ENCODE data around the gene SORL1.

SORL1 gene

GRCh38 chr11:121412711-121413415, 39.3 kb upstream of the SORL1 start:
- TF ChIP-seq MAX (IDR thresholded peaks at IDR 0.05; ENCODE audit: low read depth, low read length) (no peak), POLR2A (IDR thresholded peaks at IDR 0.05; ENCODE audit: extremely low read depth, insufficient read length) (no peak), CTCF (IDR thresholded peaks at IDR 0.05; ENCODE audit: low read depth, low read length) (no peak), MYC (IDR thresholded peaks at IDR 0.05; ENCODE audit: low read depth, low read length) (no peak)
- H3K4me3 ChIP-seq (ENCODE audit: low read depth, low read length) = no peak overlapping the region
- no peak for DNase-seq (ENCODE audit: low read depth)

GRCh38 chr11:121414141-121414913, 37.8 kb upstream of the SORL1 start:
- TF ChIP-seq MAX (IDR thresholded peaks at IDR 0.05; ENCODE audit: low read depth, low read length) = no peak
- no peak for TF ChIP-seq CTCF (IDR thresholded peaks at IDR 0.05; ENCODE audit: low read depth, low read length)
- TF ChIP-seq POLR2A (IDR thresholded peaks at IDR 0.05; ENCODE audit: extremely low read depth, insufficient read length) = no peak
- TF ChIP-seq MYC (IDR thresholded peaks at IDR 0.05; ENCODE audit: low read depth, low read length) = no peak
- H3K4me3 ChIP-seq (ENCODE audit: low read depth, low read length) = no peak overlapping the region
- peak; percentile 35 for DNase-seq (ENCODE audit: low read depth)

GRCh38 chr11:121415856-121416255, 36.3 kb upstream of the SORL1 start:
- TF ChIP-seq MYC (IDR thresholded peaks at IDR 0.05; ENCODE audit: low read depth, low read length) (no peak), MAX (IDR thresholded peaks at IDR 0.05; ENCODE audit: low read depth, low read length) (no peak), CTCF (IDR thresholded peaks at IDR 0.05; ENCODE audit: low read depth, low read length) (no peak), POLR2A (IDR thresholded peaks at IDR 0.05; ENCODE audit: extremely low read depth, insufficient read length) (no peak)
- DNase-seq (ENCODE audit: low read depth) = peak; percentile 21
- H3K4me3 ChIP-seq (ENCODE audit: low read depth, low read length) = no peak overlapping the region

GRCh38 chr11:121417055-121417551, 35.0 kb upstream of the SORL1 start:
- TF ChIP-seq MYC (IDR thresholded peaks at IDR 0.05; ENCODE audit: low read depth, low read length) = peak; percentile 90
- TF ChIP-seq CTCF (IDR thresholded peaks at IDR 0.05; ENCODE audit: low read depth, low read length) = no peak
- peak; percentile 83 for TF ChIP-seq MAX (IDR thresholded peaks at IDR 0.05; ENCODE audit: low read depth, low read length)
- TF ChIP-seq POLR2A (IDR thresholded peaks at IDR 0.05; ENCODE audit: extremely low read depth, insufficient read length) = no peak
- DNase-seq (ENCODE audit: low read depth) = peak; percentile 100
- no peak overlapping the region for H3K4me3 ChIP-seq (ENCODE audit: low read depth, low read length)

GRCh38 chr11:121417607-121418006, 34.5 kb upstream of the SORL1 start:
- no peak for DNase-seq (ENCODE audit: low read depth)
- TF ChIP-seq CTCF (IDR thresholded peaks at IDR 0.05; ENCODE audit: low read depth, low read length) (no peak), MYC (IDR thresholded peaks at IDR 0.05; ENCODE audit: low read depth, low read length) (no peak), POLR2A (IDR thresholded peaks at IDR 0.05; ENCODE audit: extremely low read depth, insufficient read length) (no peak)
- no peak overlapping the region for H3K4me3 ChIP-seq (ENCODE audit: low read depth, low read length)
